Right lung (tissue), 5 donors: Measurements from ENCODE around the gene TTLL1. TPM values are rescaled to one million over a fixed set of nuclear protein-coding genes. Genes with fewer than 3 reads are reported as not detected.

ENCODE experiments used
- DNase-seq, 2 donors: peaks; one replicate each; pipeline ENCODE4 v3.0.0-alpha.2; 2013
- polyA plus RNA-seq, 5 donors: library from polyadenylated mRNA; unstranded; fragments of 120-200 nt; gene quantifications; one replicate each; pipeline versions ENCODE4 v1.2.1 to v1.2.3, GENCODE V29; 2013; ENCODE audit warnings: inconsistent platforms in 1 of 5, low replicate concordance in 1 of 5; ENCODE audit not compliant: insufficient read length in 5 of 5, insufficient read depth in 1 of 5

The TTLL1 gene
- polyA plus RNA-seq, 5 donors = 14.0 to 18.9 (median 16.3) TPM

- DNase-seq = peak; percentile 89 to 91
Measured at GRCh38 chr22:42994917-42995562, 94.2 kb downstream of the TTLL1 start.

- DNase-seq = no peak
Measured at GRCh38 chr22:42994276-42994916, 94.8 kb downstream of the TTLL1 start.

GRCh38 chr22:42993651-42994275 lies 95.4 kb downstream of the TTLL1 start:
- DNase-seq = peak; percentile 54 to 60

GRCh38 chr22:42992886-42993479 lies 96.2 kb downstream of the TTLL1 start:
- no peak for DNase-seq

- DNase-seq = no peak
Measured at GRCh38 chr22:42992092-42992491, 97.1 kb downstream of the TTLL1 start.

GRCh38 chr22:42991010-42991651 lies 98.1 kb downstream of the TTLL1 start:
- DNase-seq = no peak

- no peak for DNase-seq
Measured at GRCh38 chr22:42990131-42990838, 98.9 kb downstream of the TTLL1 start.

Other genes starting within 250 kb of the TTLL1 start
- 10 to 100 TPM; 45.8 to 56.5 (median 50.8) TPM for gene ARFGAP3, start 232.1 kb downstream of the TTLL1 start, polyA plus RNA-seq
- gene PACSIN2, start 74.2 kb downstream of the TTLL1 start, polyA plus RNA-seq = 10 to 100 TPM; 57.4 to 68.7 (median 66.4) TPM
- gene BIK, start 21.4 kb upstream of the TTLL1 start, polyA plus RNA-seq = 1 to 10 TPM in 3 of 5 donors, under 1 TPM in 2; 0.70 to 1.5 (median 1.1) TPM
- 10 to 100 TPM; 12.8 to 22.4 (median 15.0) TPM for gene MCAT, start 54.0 kb upstream of the TTLL1 start, polyA plus RNA-seq
- gene TSPO, start 62.2 kb upstream of the TTLL1 start, polyA plus RNA-seq = 10 to 100 TPM; 23.3 to 78.6 (median 39.8) TPM
- gene TTLL12, start 97.7 kb upstream of the TTLL1 start, polyA plus RNA-seq = 10 to 100 TPM; 16.9 to 35.3 (median 20.9) TPM